ENCODE data around the gene PLAA. TPM values are rescaled to one million over a fixed set of nuclear protein-coding genes. Genes with fewer than 3 reads are reported as not detected.

Gene PLAA
- total and polyA plus RNA-seq, 7 donors = 13.9 to 32.1 (median 20.8) TPM

- Histone ChIP-seq H3K36me3 (no peaks in the 10 kb centered on the region), H3K27me3 (no peaks in the 10 kb centered on the region), H3K4me1 (peaks cover 0 to 25% (median 22%) of the 10 kb centered on the region in 4 donors), H3K4me3 (peak overlapping the region; percentile 72 to 99 (median 92)), H3K9me3 (no peaks in the 10 kb centered on the region), H3K27ac (peak overlapping the region; percentile 92 to 100 (median 98))
- intact Hi-C loops (cut with DNase I) = loop anchor here (2.0 to 5.0 kb wide), 3 partner anchors 54 to 679 kb away; partner anchors contain the start of genes C9orf72 and PLAA
- 5 to 15% methylated on average over 7 of the region's 7 CpGs for WGBS, 2 donors
- TF ChIP-seq POLR2A (IDR thresholded peaks at IDR 0.05) = no peak
- no peak for TF ChIP-seq CTCF (IDR thresholded peaks at IDR 0.05)
- TF ChIP-seq EP300 (IDR thresholded peaks at IDR 0.05) = no peak
- TF ChIP-seq POLR2AphosphoS5 (IDR thresholded peaks at IDR 0.05) = no peak
- DNase-seq = no peak
Observed at GRCh38 chr9:26893030-26893676, 53.9 kb downstream of the PLAA start.

- peaks cover 0 to 25% (median 22%) of the 10 kb centered on the region in 4 donors for H3K4me1 ChIP-seq
- WGBS, 2 donors = 0% methylated on average over 70 of the region's 70 CpGs
- H3K27me3 ChIP-seq = no peaks in the 10 kb centered on the region
- peak within 1 kb of the TSS; percentile 92 to 100 (median 98) for H3K27ac ChIP-seq
- intact Hi-C loops (cut with DNase I) = loop anchor here (2.0 to 5.0 kb wide), 3 partner anchors 54 to 680 kb away; partner anchors contain the start of genes C9orf72 and PLAA
- peak in 3 of 4 experiments; percentile 15 to 46 (median 27) for TF ChIP-seq CTCF (IDR thresholded peaks at IDR 0.05)
- peak; percentile 86 to 93 (median 91) for TF ChIP-seq POLR2AphosphoS5 (IDR thresholded peaks at IDR 0.05)
- peak in 1 of 4 donors; percentile 35 for TF ChIP-seq EP300 (IDR thresholded peaks at IDR 0.05)
- peak; percentile 65 to 69 for TF ChIP-seq POLR2A (IDR thresholded peaks at IDR 0.05)
- H3K4me3 ChIP-seq = peak within 1 kb of the TSS; percentile 72 to 99 (median 92)
- no peaks in the 10 kb centered on the region for H3K36me3 ChIP-seq
- DNase-seq = peak; percentile 96
- no peaks in the 10 kb centered on the region for H3K9me3 ChIP-seq
Observed at GRCh38 chr9:26892251-26893029, 54.6 kb downstream of the PLAA start, which contains the start of gene CAAP1. TSS of gene CAAP1 (minus strand) at chr9:26892802. CDS start at chr9:26892715, 87 bp downstream.

GRCh38 chr9:26891726-26892125 is 55.3 kb downstream of the PLAA start:
- TF ChIP-seq EP300 (IDR thresholded peaks at IDR 0.05) = no peak
- no peak for TF ChIP-seq CTCF (IDR thresholded peaks at IDR 0.05)
- TF ChIP-seq POLR2AphosphoS5 (IDR thresholded peaks at IDR 0.05) = no peak
- no peak for TF ChIP-seq POLR2A (IDR thresholded peaks at IDR 0.05)
- Histone ChIP-seq H3K27ac (peak overlapping the region; percentile 92 to 100 (median 98)), H3K4me1 (peaks cover 0 to 25% (median 22%) of the 10 kb centered on the region in 4 donors), H3K4me3 (peak overlapping the region; percentile 72 to 99 (median 92)), H3K9me3 (no peaks in the 10 kb centered on the region), H3K36me3 (no peaks in the 10 kb centered on the region), H3K27me3 (no peaks in the 10 kb centered on the region)
- intact Hi-C loops (cut with DNase I) = loop anchor here (2.0 to 5.0 kb wide), 3 partner anchors 55 to 681 kb away; partner anchors contain the start of genes C9orf72 and PLAA
- no peak for DNase-seq
- 1% methylated on average over 14 of the region's 14 CpGs for WGBS, 2 donors

GRCh38 chr9:26888271-26888670 is 58.8 kb downstream of the PLAA start:
- TF ChIP-seq POLR2A (IDR thresholded peaks at IDR 0.05) (no peak), EP300 (IDR thresholded peaks at IDR 0.05) (no peak), CTCF (IDR thresholded peaks at IDR 0.05) (no peak), POLR2AphosphoS5 (IDR thresholded peaks at IDR 0.05) (no peak)
- no peak for DNase-seq
- 77 to 83% methylated on average over 1 of the region's 1 CpG for WGBS, 2 donors
- Histone ChIP-seq H3K4me1 (peaks cover 0 to 24% (median 21%) of the 10 kb centered on the region in 4 donors), H3K9me3 (no peaks in the 10 kb centered on the region), H3K27me3 (no peaks in the 10 kb centered on the region), H3K4me3 (no peak overlapping the region), H3K36me3 (peaks cover 0 to 15% (median 0%) of the 10 kb centered on the region in 4 donors), H3K27ac (no peak overlapping the region)
- intact Hi-C loops (cut with DNase I) = no loop called here

Data from sigmoid colon (tissue), 7 donors.